CD14-positive monocyte (primary cell): Measurements from ENCODE around the gene PIP. TPM values are rescaled to one million over a fixed set of nuclear protein-coding genes. Genes with fewer than 3 reads are reported as not detected.
A peak's percentile ranks its signal among the peaks of the same experiment; 100 is the strongest.

ENCODE experiments used
- DNase-seq, 3 donors: peaks; one replicate each; pipeline ENCODE4 v3.0.0-alpha.2; 2011 to 2022
- H2AFZ ChIP-seq: 2 replicates; pipeline ENCODE4 v1.6.0; 2012; ENCODE audit warnings: mild to moderate bottlenecking, low read depth, low read length, inconsistent platforms; ENCODE audit not compliant: insufficient read depth, poor library complexity, severe bottlenecking
- H3K27ac ChIP-seq, 2 donors: 1 replicate in 1 of 2; 2 replicates in 1 of 2; pipeline ENCODE4 v1.5.1; 2012 to 2013; ENCODE audit warnings: low read length in 2 of 2, control low read depth in 1 of 2, inconsistent platforms in 1 of 2, low read depth in 1 of 2, mild to moderate bottlenecking in 1 of 2
- H3K27me3 ChIP-seq, 2 donors: one replicate each; pipeline versions ENCODE4 v1.6.0 to v1.6.1; 2011 to 2013; ENCODE audit warnings: low read length in 2 of 2; ENCODE audit not compliant: control insufficient read depth in 2 of 2, insufficient read depth in 2 of 2
- H3K36me3 ChIP-seq, 2 donors: replicated peaks in 1 of 2; 1 replicate in 1 of 2; 2 replicates in 1 of 2; pipeline versions ENCODE4 v1.5.1 to v1.6.1; 2012 to 2013; ENCODE audit warnings: low read length in 2 of 2, control low read depth in 1 of 2, inconsistent platforms in 1 of 2, mild to moderate bottlenecking in 1 of 2; ENCODE audit not compliant: insufficient read depth in 2 of 2, control insufficient read depth in 1 of 2
- H3K4me1 ChIP-seq, 2 donors: 1 replicate in 1 of 2; 2 replicates in 1 of 2; pipeline versions ENCODE4 v1.5.1 to v1.6.1; 2012 to 2013; ENCODE audit warnings: low read length in 2 of 2, control low read depth in 1 of 2, inconsistent platforms in 1 of 2, mild to moderate bottlenecking in 1 of 2, moderate library complexity in 1 of 2; ENCODE audit not compliant: insufficient read depth in 2 of 2, control insufficient read depth in 1 of 2
- H3K4me2 ChIP-seq: replicated peaks from 2 replicates; pipeline ENCODE3; 2012; ENCODE audit warnings: low read length, moderate library complexity, mild to moderate bottlenecking; ENCODE audit not compliant: poor library complexity, severe bottlenecking; ENCODE audit errors: extremely low read depth
- H3K4me3 ChIP-seq, 3 experiments: fragments of 200-600 bp in 1 of 3; sonication (generic) in 1 of 3; replicated peaks in 1 of 3; 1 replicate in 2 of 3; 2 replicates in 1 of 3; pipeline ENCODE4 v1.5.1; 2011 to 2013; ENCODE audit warnings: low read length in 3 of 3, mild to moderate bottlenecking in 3 of 3, control low read depth in 2 of 3, low read depth in 2 of 3, inconsistent platforms in 1 of 3, moderate library complexity in 1 of 3
- H3K79me2 ChIP-seq: 2 replicates; pipeline ENCODE4 v1.6.0; 2012; ENCODE audit warnings: mild to moderate bottlenecking, control low read depth, inconsistent platforms, low read length, moderate library complexity; ENCODE audit not compliant: insufficient read depth
- H3K9ac ChIP-seq: 2 replicates; pipeline ENCODE4 v1.6.0; 2017; ENCODE audit warnings: low read length, mild to moderate bottlenecking; ENCODE audit not compliant: insufficient read depth, poor library complexity, severe bottlenecking
- H3K9me3 ChIP-seq, 2 donors: replicated peaks in 1 of 2; 1 replicate in 1 of 2; 2 replicates in 1 of 2; pipeline versions ENCODE4 v1.5.1 to v1.6.1; 2012 to 2013; ENCODE audit warnings: low read length in 2 of 2, control low read depth in 1 of 2; ENCODE audit not compliant: control insufficient read depth in 1 of 2, insufficient read depth in 1 of 2
- H4K20me1 ChIP-seq: 2 replicates; pipeline ENCODE4 v1.6.0; 2012; ENCODE audit warnings: mild to moderate bottlenecking, low read length, control low read depth, moderate library complexity; ENCODE audit not compliant: insufficient read depth
- H3K27ac Mint-ChIP-seq, 7 donors: one replicate each; pipeline ENCODE4 v1.8.0; 2020; ENCODE audit warnings: mild to moderate bottlenecking in 7 of 7, mixed read lengths in 7 of 7, moderate library complexity in 6 of 7, inconsistent platforms in 2 of 7
- H3K27me3 Mint-ChIP-seq, 3 donors: one replicate each; pipeline ENCODE4 v1.8.0; 2021 to 2022; ENCODE audit warnings: low read depth in 3 of 3, mild to moderate bottlenecking in 3 of 3, mixed read lengths in 3 of 3, moderate library complexity in 3 of 3, inconsistent platforms in 1 of 3
- H3K36me3 Mint-ChIP-seq, 2 donors: one replicate each; pipeline ENCODE4 v1.8.0; 2020; ENCODE audit warnings: mixed read lengths in 2 of 2, inconsistent platforms in 1 of 2, mild to moderate bottlenecking in 1 of 2
- H3K4me1 Mint-ChIP-seq: one replicate; pipeline ENCODE4 v1.8.0; 2020; ENCODE audit warnings: mild to moderate bottlenecking, mixed read lengths
- H3K4me3 Mint-ChIP-seq, 2 donors: one replicate each; pipeline ENCODE4 v1.8.0; 2020; ENCODE audit warnings: mild to moderate bottlenecking in 2 of 2, mixed read lengths in 2 of 2, moderate library complexity in 1 of 2
- H3K9me3 Mint-ChIP-seq, 7 donors: one replicate each; pipeline ENCODE4 v1.8.0; 2020 to 2022; ENCODE audit warnings: mixed read lengths in 7 of 7, mild to moderate bottlenecking in 6 of 7, moderate library complexity in 6 of 7, inconsistent platforms in 2 of 7
- CTCF ChIP-seq: fragments of 200-600 bp; IDR thresholded peaks from one replicate; pipeline ENCODE4 v1.8.0; 2022; ENCODE audit warnings: antibody characterized with exemption, mild to moderate bottlenecking
- WGBS: methylation state at CpG from one replicate; pipeline ENCODE4 v1.1.5; 2013; ENCODE audit warnings: missing lambda C conversion rate; ENCODE audit not compliant: insufficient coverage; 5-methylcytosine and 5-hydroxymethylcytosine counted together
- intact Hi-C, 2 donors: fragments of 100-400 bp; cut with micrococcal nuclease; formaldehyde crosslinking; loops; one replicate each; pipeline versions ENCODE4 v1.15.0 to v1.15.1; 2023
- polyA plus RNA-seq, 3 donors: library from polyadenylated mRNA; depleted of rRNA in 1 of 3; unstranded in 2 of 3; stranded (reverse) in 1 of 3; fragments of 300-500 nt in 2 of 3; fragments of >200 nt in 1 of 3; fragmentation: Illumina TruSeq in 2 of 3; gene quantifications; 1 replicate in 2 of 3; 2 replicates in 1 of 3; pipeline ENCODE4 v1.2.3, GENCODE V29; 2012 to 2021

PIP gene
- polyA plus RNA-seq, 3 donors = not detected

GRCh38 chr7:143171697-143172096 lies 39.8 kb downstream of the PIP start:
- intact Hi-C loops = no loop called here
- DNase-seq = no peak
- Histone ChIP-seq H3K79me2 (no peaks in the 10 kb centered on the region), H3K4me2 (no peak overlapping the region), H4K20me1 (no peaks in the 10 kb centered on the region), H3K4me3 (no peak overlapping the region), H3K9ac (no peak overlapping the region), H3K4me1 (peaks cover 0 to 3% of the 10 kb centered on the region in 2 donors), H2AFZ (peak overlapping the region; percentile 48), H3K27ac (no peak overlapping the region), H3K36me3 (no peaks in the 10 kb centered on the region), H3K27me3 (no peaks in the 10 kb centered on the region), H3K9me3 (peaks cover 0 to 7% of the 10 kb centered on the region in 2 donors)
- peaks cover 0 to 13% (median 8%) of the 10 kb centered on the region in 7 donors for H3K9me3 Mint-ChIP-seq
- TF ChIP-seq CTCF = no peak
- H3K27ac Mint-ChIP-seq = no peak overlapping the region
- H3K4me3 Mint-ChIP-seq = no peak overlapping the region
- peaks cover 15% of the 10 kb centered on the region for H3K4me1 Mint-ChIP-seq
- H3K27me3 Mint-ChIP-seq = peaks cover 0 to 2% (median 1%) of the 10 kb centered on the region in 3 donors
- H3K36me3 Mint-ChIP-seq = no peaks in the 10 kb centered on the region

DNA sequence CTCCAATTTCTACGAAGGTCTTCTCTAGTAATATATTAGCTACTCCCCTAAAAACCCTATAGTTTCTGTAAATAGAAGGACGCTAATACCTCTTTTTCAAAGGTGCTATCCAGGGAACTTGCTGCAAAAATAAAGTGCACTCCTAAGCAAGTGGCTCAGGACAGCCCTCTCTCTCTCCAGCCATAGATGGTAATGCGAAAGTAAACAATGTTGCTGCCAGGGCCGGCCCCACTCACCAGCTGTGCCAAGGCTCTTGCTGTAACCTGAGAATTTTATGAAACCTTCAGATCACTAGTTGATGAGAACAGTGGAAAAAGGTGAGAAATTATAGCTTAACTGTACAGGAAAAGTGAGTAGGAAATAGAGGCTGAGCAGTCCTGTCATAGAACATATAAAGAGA lies 40.5 kb downstream of the PIP start:
- Mint-ChIP-seq H3K27me3 (peaks cover 0 to 1% (median 0%) of the 10 kb centered on the region in 3 donors), H3K9me3 (peaks cover 2 to 12% (median 9%) of the 10 kb centered on the region in 7 donors)
- no CpG with 5 or more reads among the region's 4 CpGs for WGBS

More for the DNA sequence above, 40.5 kb downstream of the PIP start:
- no peak for DNase-seq
- Histone ChIP-seq H3K36me3 (no peaks in the 10 kb centered on the region), H3K27ac (no peak overlapping the region), H3K4me3 (peak overlapping the region in 2 of 3 experiments; percentile 25 to 51), H3K4me2 (peak overlapping the region; percentile 49), H3K9me3 (peaks cover 3 to 10% of the 10 kb centered on the region in 2 donors), H3K9ac (peak overlapping the region; percentile 11), H3K79me2 (no peaks in the 10 kb centered on the region), H4K20me1 (no peaks in the 10 kb centered on the region), H2AFZ (peak overlapping the region; percentile 48), H3K27me3 (no peaks in the 10 kb centered on the region), H3K4me1 (peaks cover 0 to 3% of the 10 kb centered on the region in 2 donors)
- Mint-ChIP-seq H3K36me3 (no peaks in the 10 kb centered on the region), H3K27ac (peak overlapping the region in 2 of 7 donors; percentile 35 to 67), H3K4me3 (peak overlapping the region; percentile 58 to 62), H3K4me1 (peaks cover 15% of the 10 kb centered on the region)
- intact Hi-C loops = no loop called here
- TF ChIP-seq CTCF = no peak
